ENCODE measurements around the gene FRS2. TPM values are rescaled to one million over a fixed set of nuclear protein-coding genes. Genes with fewer than 3 reads are reported as not detected.
A peak's percentile ranks its signal among the peaks of the same experiment; 100 is the strongest.
"Not testable (repeated sequence)": the region's sequence is repeated elsewhere in the genome, so short reads cannot be mapped to it uniquely, and the experiment has no call there.

Gene FRS2
- total RNA-seq, 2 experiments from 2014 or later = 9.5 to 10.4 TPM

DNA sequence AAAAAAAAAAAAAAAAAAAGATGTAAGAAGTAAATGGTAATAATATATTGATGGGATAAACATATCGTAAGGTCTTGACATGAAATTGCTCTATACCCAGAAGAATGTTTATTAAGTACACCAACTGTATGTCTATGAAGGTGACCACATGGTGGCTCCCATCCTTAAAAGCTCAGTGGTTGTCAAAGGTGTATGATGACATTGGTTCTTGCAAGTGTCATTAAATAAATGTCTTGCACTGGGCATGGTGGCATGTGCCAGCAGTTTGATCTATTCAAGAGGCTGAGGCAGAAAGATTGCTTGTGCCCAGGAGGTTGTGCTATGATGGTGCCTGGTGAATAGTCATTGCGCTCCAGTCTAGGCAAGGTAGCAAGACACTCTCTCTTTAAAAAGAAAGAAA is 125.5 kb downstream of the FRS2 start:
- Mint-ChIP-seq H3K27ac (no peak overlapping the region), H3K4me3 (no peak overlapping the region), H3K36me3 (ENCODE audit: low read depth) (peaks cover 69% of the 10 kb centered on the region), H3K27me3 (no peaks in the 10 kb centered on the region), H3K4me1 (peaks cover 12% of the 10 kb centered on the region), H3K9me3 (ENCODE audit: low read depth) (no peaks in the 10 kb centered on the region)
- intact Hi-C loops (cut with DNase I, micrococcal nuclease) = no loop called here
- POLR2A ChIA-PET = interaction anchor here (0.7 kb wide), 1 partner anchor 27 kb away, joined by 6 read pairs; no protein-coding TSS in a partner anchor
- CTCF ChIA-PET = no interaction called here
- DNase-seq = no peak
- no peak for ATAC-seq

DNA sequence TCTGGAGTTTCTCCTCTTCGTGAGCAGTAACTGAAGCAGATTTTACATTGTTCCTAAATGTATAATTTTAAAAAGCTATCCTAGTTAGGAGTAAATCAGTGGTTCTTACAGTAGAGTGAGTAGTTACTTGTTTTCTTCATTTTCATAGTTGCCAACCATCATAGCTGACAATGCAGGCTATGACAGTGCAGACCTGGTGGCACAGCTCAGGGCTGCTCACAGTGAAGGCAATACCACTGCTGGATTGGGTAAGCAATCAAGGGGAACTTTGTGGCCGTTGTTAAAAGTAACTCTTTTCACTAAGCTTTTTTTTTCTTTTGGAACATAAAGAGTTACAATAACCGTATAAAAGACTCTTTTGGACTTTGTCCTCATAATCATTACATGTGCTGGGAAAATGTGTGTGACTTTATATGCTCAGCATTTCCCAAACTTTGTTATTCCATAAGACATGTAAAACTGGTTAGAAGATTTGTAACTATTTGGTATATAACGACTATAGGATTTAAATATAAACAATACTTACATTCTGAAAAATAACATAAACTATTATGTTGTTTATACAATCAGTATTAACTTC is 128.1 kb downstream of the FRS2 start:
- no peaks in the 10 kb centered on the region for H3K27me3 Mint-ChIP-seq
- intact Hi-C loops (cut with DNase I, micrococcal nuclease) = no loop called here

DNA sequence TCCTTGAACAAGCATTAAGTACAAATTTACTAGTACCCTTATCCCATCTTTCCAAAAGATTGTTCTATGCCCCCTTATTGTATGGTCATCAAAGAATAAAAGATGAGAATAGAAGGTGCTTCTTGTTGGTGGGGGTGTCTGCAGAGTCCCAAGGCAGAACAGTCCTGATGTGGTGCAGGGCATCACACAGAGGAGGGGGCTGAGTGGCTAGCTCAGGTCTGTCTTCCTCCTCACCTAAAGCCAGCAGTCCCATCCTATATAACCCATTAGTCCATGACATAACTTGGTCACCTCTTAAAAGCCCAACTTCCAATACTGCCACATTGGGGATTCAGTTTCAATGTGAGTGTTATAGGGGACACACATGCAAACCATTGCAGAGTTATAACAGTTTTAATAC is 130.6 kb downstream of the FRS2 start:
- Mint-ChIP-seq H3K9me3 (ENCODE audit: low read depth) (peaks cover 2% of the 10 kb centered on the region), H3K36me3 (ENCODE audit: low read depth) (peaks cover 61% of the 10 kb centered on the region), H3K4me3 (no peak overlapping the region), H3K4me1 (peaks cover 1% of the 10 kb centered on the region), H3K27me3 (no peaks in the 10 kb centered on the region), H3K27ac (no peak overlapping the region)
- no peak for DNase-seq
- no peak for ATAC-seq
- POLR2A ChIA-PET = no interaction called here
- intact Hi-C loops (cut with DNase I, micrococcal nuclease) = no loop called here
- CTCF ChIA-PET = interaction anchor here (1.8 kb wide), 1 partner anchor 15 kb away, joined by 6 read pairs; the partner anchor contains the start of gene CCT2

More for the DNA sequence above, 128.1 kb downstream of the FRS2 start:
- POLR2A ChIA-PET = no interaction called here
- Mint-ChIP-seq H3K27ac (no peak overlapping the region), H3K4me1 (peaks cover 5% of the 10 kb centered on the region), H3K9me3 (ENCODE audit: low read depth) (peaks cover 2% of the 10 kb centered on the region), H3K4me3 (no peak overlapping the region), H3K36me3 (ENCODE audit: low read depth) (peaks cover 73% of the 10 kb centered on the region)
- ATAC-seq = peak; percentile 44
- CTCF ChIA-PET = interaction anchor here (0.6 to 1.9 kb wide), 2 partner anchors 12 to 40 kb away, joined by 3 to 4 read pairs; no protein-coding TSS in a partner anchor
- DNase-seq = no peak

DNA sequence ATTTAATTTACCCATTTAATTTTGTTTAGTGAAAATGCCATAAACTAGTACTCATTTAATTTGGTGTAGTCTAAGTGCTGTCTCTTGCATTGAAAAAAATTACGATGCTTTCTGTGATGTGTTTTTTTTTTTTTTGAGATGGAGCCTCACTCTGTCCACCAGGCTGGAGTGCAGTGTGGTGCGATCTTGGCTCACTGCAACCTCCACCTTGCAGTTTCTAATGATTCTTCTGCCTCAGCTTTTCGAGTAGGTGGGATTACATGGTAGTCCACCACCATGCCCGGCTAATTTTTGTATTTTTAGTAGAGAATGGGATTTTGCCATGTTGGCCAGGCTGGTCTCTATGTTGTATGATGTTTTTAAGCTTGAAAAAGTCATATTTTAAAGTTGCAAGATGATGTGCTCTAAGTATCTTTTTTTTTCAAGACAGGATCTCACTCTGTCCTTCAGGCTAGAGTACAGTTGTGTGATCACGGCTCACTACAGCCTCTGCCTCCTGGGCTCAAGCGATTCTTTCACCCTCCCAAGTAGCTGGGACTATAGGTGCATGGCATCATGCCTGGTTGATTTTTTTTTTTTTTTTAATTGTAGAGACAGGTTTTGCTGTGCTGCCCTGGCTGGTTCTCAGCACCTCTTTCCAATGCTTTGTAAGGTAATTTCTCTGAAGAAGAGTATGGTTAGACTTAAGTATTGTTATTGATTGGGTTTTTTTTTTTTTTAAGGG is 131.9 kb downstream of the FRS2 start:
- H3K4me1 Mint-ChIP-seq = no peaks in the 10 kb centered on the region
- no peak for ATAC-seq
- no peak for DNase-seq
- CTCF ChIA-PET = no interaction called here
- peaks cover 54% of the 10 kb centered on the region for H3K36me3 Mint-ChIP-seq (ENCODE audit: low read depth)
- POLR2A ChIA-PET = interaction anchor here (0.6 kb wide), 2 partner anchors 10 to 22 kb away, joined by 3 read pairs; no protein-coding TSS in a partner anchor
- peaks cover 2% of the 10 kb centered on the region for H3K9me3 Mint-ChIP-seq (ENCODE audit: low read depth)
- no peak overlapping the region for H3K4me3 Mint-ChIP-seq
- intact Hi-C loops (cut with DNase I, micrococcal nuclease) = no loop called here
- H3K27me3 Mint-ChIP-seq = no peaks in the 10 kb centered on the region
- H3K27ac Mint-ChIP-seq = no peak overlapping the region

DNA sequence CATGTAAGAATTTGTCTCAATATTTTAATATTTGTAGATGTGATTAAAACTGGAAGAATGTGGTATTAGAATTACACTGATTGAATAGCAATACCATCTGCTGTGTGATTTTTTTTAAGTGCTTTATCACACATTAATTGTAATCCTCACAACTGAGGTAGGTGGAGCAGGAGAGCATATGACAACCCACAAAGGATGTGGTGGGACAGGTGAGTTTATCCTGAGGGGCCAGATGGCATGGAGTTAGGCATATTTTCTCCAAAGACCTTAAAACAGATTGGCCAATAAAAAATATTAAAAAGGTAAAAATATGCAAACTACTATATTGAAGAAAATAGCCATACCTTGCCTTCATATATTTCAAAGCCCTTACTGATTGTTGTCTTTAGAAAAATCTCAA is 132.8 kb downstream of the FRS2 start:
- Mint-ChIP-seq H3K27me3 (no peaks in the 10 kb centered on the region), H3K4me3 (no peak overlapping the region), H3K9me3 (ENCODE audit: low read depth) (peaks cover 2% of the 10 kb centered on the region), H3K27ac (no peak overlapping the region), H3K36me3 (ENCODE audit: low read depth) (peaks cover 48% of the 10 kb centered on the region), H3K4me1 (no peaks in the 10 kb centered on the region)
- DNase-seq = no peak
- ChIA-PET POLR2A (no interaction called here), CTCF (no interaction called here)
- no peak for ATAC-seq
- intact Hi-C loops (cut with DNase I, micrococcal nuclease) = no loop called here

DNA sequence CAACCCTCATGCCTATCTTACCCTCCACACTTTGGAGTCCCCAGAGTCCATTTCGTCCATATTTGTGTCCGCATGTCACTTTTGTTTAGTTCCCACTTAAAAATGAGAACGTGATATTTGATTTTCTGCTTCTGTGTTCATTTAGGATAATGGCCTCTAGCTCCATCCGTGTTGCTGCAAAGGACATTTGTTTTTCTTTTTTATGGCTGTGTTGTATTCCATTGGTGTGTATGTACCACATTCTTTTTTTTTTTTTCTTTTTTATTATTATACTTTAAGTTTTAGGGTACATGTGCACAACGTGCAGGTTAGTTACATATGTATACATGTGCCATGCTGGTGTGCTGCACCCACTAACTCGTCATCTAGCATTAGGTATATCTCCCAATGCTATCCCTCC is 133.4 kb downstream of the FRS2 start:
- H3K9me3 Mint-ChIP-seq (ENCODE audit: low read depth); intact Hi-C loops (cut with DNase I, micrococcal nuclease); CTCF ChIA-PET; POLR2A ChIA-PET; DNase-seq; H3K4me3 Mint-ChIP-seq; H3K27me3 Mint-ChIP-seq; ATAC-seq; H3K27ac Mint-ChIP-seq; H3K4me1 Mint-ChIP-seq: not testable (repeated sequence)
- peaks cover 44% of the 10 kb centered on the region for H3K36me3 Mint-ChIP-seq (ENCODE audit: low read depth)

DNA sequence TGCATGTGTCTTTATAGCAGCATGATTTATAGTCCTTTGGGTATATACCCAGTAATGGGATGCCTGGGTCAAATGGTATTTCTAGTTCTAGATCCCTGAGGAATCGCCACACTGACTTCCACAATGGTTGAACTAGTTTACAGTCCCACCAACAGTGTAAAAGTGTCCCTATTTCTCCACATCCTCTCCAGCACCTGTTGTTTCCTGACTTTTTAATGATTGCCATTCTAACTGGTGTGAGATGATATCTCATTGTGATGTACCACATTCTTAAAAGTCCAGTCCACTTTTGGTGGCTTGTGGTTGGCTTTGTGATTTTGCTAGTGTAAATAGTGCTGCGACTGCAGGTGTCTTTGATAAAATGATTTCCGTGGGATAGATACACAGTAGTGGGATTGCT is 134.1 kb downstream of the FRS2 start:
- H3K4me3 Mint-ChIP-seq = not testable (repeated sequence)

DNA sequence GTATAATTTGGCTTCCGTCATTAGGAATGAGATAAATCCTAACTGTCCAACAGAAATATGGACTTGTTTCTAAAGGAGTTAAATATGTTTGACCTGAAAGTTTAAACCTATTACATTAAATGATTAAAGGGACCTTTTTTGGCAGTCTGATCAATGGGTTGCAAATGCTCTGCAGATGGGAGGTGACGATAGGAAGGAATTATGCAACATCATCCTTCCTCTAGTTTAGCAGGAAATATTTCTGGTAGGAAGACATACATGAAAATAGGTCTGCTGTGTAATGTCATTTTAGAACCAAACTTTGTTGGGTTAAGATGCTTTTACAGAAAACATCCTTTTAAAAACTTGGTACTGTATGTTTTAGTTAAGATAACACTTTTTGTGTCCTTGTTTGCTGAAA is 137.9 kb downstream of the FRS2 start:
- intact Hi-C loops (cut with DNase I, micrococcal nuclease) = no loop called here
- no peak for DNase-seq
- no peak overlapping the region for H3K4me3 Mint-ChIP-seq
- peaks cover 8% of the 10 kb centered on the region for H3K36me3 Mint-ChIP-seq (ENCODE audit: low read depth)
- ChIA-PET CTCF (interaction anchor here (0.7 kb wide), 1 partner anchor 12 kb away, joined by 4 read pairs; no protein-coding TSS in a partner anchor), POLR2A (no interaction called here)
- no peak for ATAC-seq
- no peaks in the 10 kb centered on the region for H3K4me1 Mint-ChIP-seq
- no peaks in the 10 kb centered on the region for H3K9me3 Mint-ChIP-seq (ENCODE audit: low read depth)
- peaks cover 2% of the 10 kb centered on the region for H3K27me3 Mint-ChIP-seq
- H3K27ac Mint-ChIP-seq = no peak overlapping the region

More for the DNA sequence above, 134.1 kb downstream of the FRS2 start:
- POLR2A ChIA-PET; H3K27me3 Mint-ChIP-seq; CTCF ChIA-PET; DNase-seq; ATAC-seq; H3K4me1 Mint-ChIP-seq; H3K27ac Mint-ChIP-seq; intact Hi-C loops (cut with DNase I, micrococcal nuclease); H3K9me3 Mint-ChIP-seq (ENCODE audit: low read depth): not testable (repeated sequence)
- H3K36me3 Mint-ChIP-seq (ENCODE audit: low read depth) = peaks cover 39% of the 10 kb centered on the region

DNA sequence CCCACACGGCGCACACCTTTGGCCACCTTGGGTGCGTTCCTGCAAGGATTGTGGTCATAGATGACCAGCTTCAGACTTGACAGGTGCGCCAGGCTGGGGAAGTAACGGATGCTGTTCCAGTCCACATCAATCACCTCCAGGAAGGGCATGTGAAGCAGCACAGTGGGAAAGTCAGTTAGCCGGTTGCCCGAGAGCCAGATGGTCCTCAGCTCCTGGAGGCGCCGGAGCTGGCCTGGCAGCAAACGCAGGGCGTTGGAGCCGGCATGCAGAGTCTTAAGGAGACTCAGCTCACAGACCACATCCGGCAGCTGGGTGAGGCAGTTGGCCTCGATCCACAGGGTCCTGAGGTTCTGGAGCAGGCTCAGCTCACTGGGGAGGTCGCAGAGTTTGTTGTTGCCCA is 139.9 kb downstream of the FRS2 start:
- intact Hi-C loops (cut with DNase I, micrococcal nuclease) = no loop called here
- DNase-seq (no peak), ATAC-seq (no peak)
- no peaks in the 10 kb centered on the region for H3K4me1 Mint-ChIP-seq
- CTCF ChIA-PET = interaction anchor here (0.6 to 0.9 kb wide), 5 partner anchors 37 to 341 kb away, joined by 3 to 4 read pairs (median 3); no protein-coding TSS in a partner anchor
- POLR2A ChIA-PET = interaction anchor here (0.6 kb wide), 1 partner anchor 16 kb away, joined by 4 read pairs; no protein-coding TSS in a partner anchor
- peaks cover 2% of the 10 kb centered on the region for H3K27me3 Mint-ChIP-seq
- no peak overlapping the region for H3K4me3 Mint-ChIP-seq
- H3K36me3 Mint-ChIP-seq (ENCODE audit: low read depth) = no peaks in the 10 kb centered on the region
- no peaks in the 10 kb centered on the region for H3K9me3 Mint-ChIP-seq (ENCODE audit: low read depth)
- no peak overlapping the region for H3K27ac Mint-ChIP-seq

DNA sequence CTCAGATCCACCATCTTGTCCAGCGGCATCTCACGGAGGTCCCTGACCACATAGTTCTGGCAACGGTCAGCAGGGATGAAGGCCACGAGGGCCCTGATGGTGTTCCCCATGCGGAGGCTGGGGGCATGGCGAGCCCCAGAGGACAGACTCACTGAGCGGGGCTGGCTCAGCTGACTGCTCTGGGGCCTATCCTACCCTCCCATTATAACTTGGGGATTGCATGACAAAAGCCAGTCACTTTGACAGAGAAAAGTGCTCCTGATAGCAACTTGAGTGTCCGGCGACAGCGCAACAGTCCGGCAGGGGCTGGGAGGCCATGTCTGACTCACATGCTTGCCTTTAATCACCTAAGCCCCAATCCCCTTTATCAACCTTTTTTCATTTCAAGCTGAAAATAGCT is 140.5 kb downstream of the FRS2 start, which contains the start of gene LRRC10:
TSS of gene LRRC10 (minus strand) at position 179 of the 400 bp plus-strand sequence. CDS start at position 110, 69 bp downstream.
- Mint-ChIP-seq H3K9me3 (ENCODE audit: low read depth) (no peaks in the 10 kb centered on the region), H3K27ac (no peak within 1 kb of the TSS), H3K4me3 (no peak within 1 kb of the TSS), H3K27me3 (peaks cover 2% of the 10 kb centered on the region), H3K36me3 (ENCODE audit: low read depth) (no peaks in the 10 kb centered on the region), H3K4me1 (no peaks in the 10 kb centered on the region)
- ATAC-seq (no peak), DNase-seq (no peak)
- intact Hi-C loops (cut with DNase I, micrococcal nuclease) = no loop called here
- POLR2A ChIA-PET = interaction anchor here (0.6 to 0.7 kb wide), 2 partner anchors 16 to 18 kb away, joined by 4 read pairs; no protein-coding TSS in a partner anchor
- CTCF ChIA-PET = interaction anchor here (0.5 to 0.6 kb wide), 4 partner anchors 37 to 342 kb away, joined by 3 to 4 read pairs (median 3); no protein-coding TSS in a partner anchor

DNA sequence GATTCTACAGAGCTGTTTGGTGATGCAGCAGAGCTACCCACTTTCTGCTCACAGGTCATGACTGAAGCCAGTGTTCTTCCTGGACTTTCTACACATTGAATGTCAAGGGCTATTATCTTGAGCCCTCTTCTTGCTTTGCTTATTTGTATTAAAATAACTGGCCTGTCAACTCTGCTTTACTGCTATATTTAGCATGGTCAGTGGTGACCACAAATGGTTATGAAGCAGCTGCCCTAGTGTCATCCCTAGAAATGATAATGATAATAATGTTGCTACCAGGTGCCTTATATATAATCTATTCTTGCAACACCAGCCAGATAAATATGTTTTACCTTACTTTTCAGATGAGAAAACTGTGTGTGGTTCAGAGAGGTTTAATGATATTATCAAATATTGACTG is 143.2 kb downstream of the FRS2 start:
- intact Hi-C loops (cut with DNase I, micrococcal nuclease) = no loop called here
- peaks cover 2% of the 10 kb centered on the region for H3K27me3 Mint-ChIP-seq
- POLR2A ChIA-PET = no interaction called here
- no peak overlapping the region for H3K27ac Mint-ChIP-seq
- CTCF ChIA-PET = no interaction called here
- H3K4me1 Mint-ChIP-seq = no peaks in the 10 kb centered on the region
- H3K9me3 Mint-ChIP-seq (ENCODE audit: low read depth) = no peaks in the 10 kb centered on the region
- no peak for DNase-seq
- no peak for ATAC-seq
- no peaks in the 10 kb centered on the region for H3K36me3 Mint-ChIP-seq (ENCODE audit: low read depth)
- no peak overlapping the region for H3K4me3 Mint-ChIP-seq

DNA sequence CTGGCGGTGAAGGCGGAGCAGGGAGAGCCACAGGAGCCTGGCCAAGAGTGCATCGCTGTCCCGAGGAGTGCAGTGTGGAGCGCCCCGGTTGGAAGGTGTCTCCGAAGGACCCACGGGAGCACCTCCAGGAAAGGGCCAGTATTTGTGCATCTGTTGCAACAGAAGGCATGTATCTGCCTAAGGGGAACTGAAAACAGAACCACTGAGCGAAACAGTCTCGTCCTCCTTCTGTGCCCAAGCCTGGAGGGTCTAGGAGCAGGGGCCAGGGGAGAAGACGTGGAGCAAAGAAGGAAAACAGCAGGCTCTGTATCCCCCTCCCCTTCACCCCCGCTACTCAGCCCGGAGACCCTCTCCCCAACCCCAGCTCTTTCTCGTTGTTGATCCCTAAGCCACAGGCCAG is 145.8 kb downstream of the FRS2 start:
- intact Hi-C loops (cut with DNase I, micrococcal nuclease) = no loop called here
- Mint-ChIP-seq H3K36me3 (ENCODE audit: low read depth) (no peaks in the 10 kb centered on the region), H3K27ac (no peak overlapping the region), H3K27me3 (peaks cover 6% of the 10 kb centered on the region), H3K4me3 (no peak overlapping the region), H3K4me1 (no peaks in the 10 kb centered on the region), H3K9me3 (ENCODE audit: low read depth) (no peaks in the 10 kb centered on the region)
- ChIA-PET CTCF (no interaction called here), POLR2A (no interaction called here)
- no peak for DNase-seq
- ATAC-seq = no peak
